Measurements from ENCODE around the gene HBP1.

Gene HBP1, protein sequence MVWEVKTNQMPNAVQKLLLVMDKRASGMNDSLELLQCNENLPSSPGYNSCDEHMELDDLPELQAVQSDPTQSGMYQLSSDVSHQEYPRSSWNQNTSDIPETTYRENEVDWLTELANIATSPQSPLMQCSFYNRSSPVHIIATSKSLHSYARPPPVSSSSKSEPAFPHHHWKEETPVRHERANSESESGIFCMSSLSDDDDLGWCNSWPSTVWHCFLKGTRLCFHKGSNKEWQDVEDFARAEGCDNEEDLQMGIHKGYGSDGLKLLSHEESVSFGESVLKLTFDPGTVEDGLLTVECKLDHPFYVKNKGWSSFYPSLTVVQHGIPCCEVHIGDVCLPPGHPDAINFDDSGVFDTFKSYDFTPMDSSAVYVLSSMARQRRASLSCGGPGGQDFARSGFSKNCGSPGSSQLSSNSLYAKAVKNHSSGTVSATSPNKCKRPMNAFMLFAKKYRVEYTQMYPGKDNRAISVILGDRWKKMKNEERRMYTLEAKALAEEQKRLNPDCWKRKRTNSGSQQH

DNA sequence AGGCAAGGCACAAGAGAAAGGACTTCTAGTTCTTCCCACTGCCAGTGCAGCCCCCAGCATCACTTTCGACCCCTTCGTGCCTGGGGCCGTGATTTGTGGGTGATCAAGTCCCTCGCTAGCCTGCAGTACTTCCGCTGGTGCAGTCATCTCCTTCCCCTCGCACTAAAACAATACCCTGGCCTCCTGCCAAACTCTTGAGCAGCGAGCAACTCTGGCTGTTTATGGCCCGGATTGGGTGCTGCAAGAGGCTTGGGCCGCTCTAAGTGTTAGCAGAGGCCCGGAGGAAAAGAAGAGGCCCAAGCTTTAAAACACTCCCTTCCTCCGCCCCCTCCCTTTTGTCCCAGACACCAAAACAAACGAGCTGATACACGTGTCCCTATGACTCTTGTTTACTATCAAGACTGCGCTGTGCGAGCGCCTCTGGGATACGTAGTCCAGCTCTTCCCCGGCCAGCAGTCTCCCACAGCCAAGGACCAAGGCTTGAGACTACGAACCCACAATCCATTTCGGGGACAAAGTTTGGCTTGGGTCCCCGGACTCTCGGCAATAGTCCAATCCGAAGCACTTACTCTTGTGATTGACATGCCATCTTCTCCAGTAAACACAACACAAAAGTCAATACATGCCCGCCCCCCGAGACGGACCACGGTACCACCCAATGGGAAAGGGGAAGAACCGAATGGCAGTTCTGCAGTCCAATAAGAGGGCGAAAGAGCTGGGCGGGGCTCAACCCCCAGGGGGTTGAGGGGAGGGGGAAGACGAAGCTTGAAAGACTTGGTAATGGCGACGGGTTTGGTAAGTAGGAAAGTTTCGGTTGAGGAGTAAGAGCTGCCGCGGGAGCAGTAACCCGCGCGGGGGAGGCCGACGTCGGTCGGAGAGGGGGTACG lies at the start of gene HBP1:
Gene HBP1, plus strand, starts transcription at position 771 of the 887 bp plus-strand sequence. CDS start 10,891 bp downstream, outside the sequence.
- DNase-seq (ENCODE audit: low read depth): peak; percentile 100
- peak within 1 kb of the TSS; percentile 68 for H3K4me3 ChIP-seq (ENCODE audit: control insufficient read depth, low read depth, low read length)
- TF ChIP-seq, protein P1, sequence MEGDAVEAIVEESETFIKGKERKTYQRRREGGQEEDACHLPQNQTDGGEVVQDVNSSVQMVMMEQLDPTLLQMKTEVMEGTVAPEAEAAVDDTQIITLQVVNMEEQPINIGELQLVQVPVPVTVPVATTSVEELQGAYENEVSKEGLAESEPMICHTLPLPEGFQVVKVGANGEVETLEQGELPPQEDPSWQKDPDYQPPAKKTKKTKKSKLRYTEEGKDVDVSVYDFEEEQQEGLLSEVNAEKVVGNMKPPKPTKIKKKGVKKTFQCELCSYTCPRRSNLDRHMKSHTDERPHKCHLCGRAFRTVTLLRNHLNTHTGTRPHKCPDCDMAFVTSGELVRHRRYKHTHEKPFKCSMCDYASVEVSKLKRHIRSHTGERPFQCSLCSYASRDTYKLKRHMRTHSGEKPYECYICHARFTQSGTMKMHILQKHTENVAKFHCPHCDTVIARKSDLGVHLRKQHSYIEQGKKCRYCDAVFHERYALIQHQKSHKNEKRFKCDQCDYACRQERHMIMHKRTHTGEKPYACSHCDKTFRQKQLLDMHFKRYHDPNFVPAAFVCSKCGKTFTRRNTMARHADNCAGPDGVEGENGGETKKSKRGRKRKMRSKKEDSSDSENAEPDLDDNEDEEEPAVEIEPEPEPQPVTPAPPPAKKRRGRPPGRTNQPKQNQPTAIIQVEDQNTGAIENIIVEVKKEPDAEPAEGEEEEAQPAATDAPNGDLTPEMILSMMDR (IDR thresholded peaks at IDR 0.05; ENCODE audit: control insufficient read depth, insufficient read depth, low read depth, low read length, missing control alignments): no peak

GRCh38 chr7:107119376-107120105 lies 49.3 kb upstream of the HBP1 start:
- no peak for DNase-seq (ENCODE audit: low read depth)
- H3K4me3 ChIP-seq (ENCODE audit: control insufficient read depth, low read depth, low read length): no peak overlapping the region
- TF ChIP-seq, protein P1 (IDR thresholded peaks at IDR 0.05; ENCODE audit: control insufficient read depth, insufficient read depth, low read depth, low read length, missing control alignments): no peak

GRCh38 chr7:107122486-107122911 lies 46.3 kb upstream of the HBP1 start:
- TF ChIP-seq, protein P1 (IDR thresholded peaks at IDR 0.05; ENCODE audit: control insufficient read depth, insufficient read depth, low read depth, low read length, missing control alignments): no peak
- DNase-seq (ENCODE audit: low read depth): no peak
- no peak overlapping the region for H3K4me3 ChIP-seq (ENCODE audit: control insufficient read depth, low read depth, low read length)

DNA sequence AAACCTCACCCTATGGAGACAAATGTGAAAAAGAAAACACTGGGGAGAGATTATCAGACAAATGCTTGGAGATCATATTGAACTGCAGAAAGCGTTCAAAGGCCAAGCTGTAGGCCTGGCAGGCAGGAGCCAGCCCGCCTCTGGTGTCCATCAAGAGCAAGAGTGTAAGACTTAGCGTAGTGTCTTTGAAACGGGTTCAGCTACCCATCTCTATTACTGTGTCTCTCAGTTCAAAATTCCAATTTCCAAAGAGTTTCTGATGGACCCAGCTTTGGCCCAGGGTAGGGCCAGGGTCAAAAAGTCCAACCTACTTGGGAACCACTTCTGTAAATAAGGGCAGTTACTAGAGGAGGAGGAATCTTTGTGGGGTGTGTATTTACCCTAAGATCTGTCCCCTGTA lies 45.4 kb upstream of the HBP1 start:
- no peak overlapping the region for H3K4me3 ChIP-seq (ENCODE audit: control insufficient read depth, low read depth, low read length)
- TF ChIP-seq, protein P1 (IDR thresholded peaks at IDR 0.05; ENCODE audit: control insufficient read depth, insufficient read depth, low read depth, low read length, missing control alignments): no peak
- DNase-seq (ENCODE audit: low read depth): no peak

DNA sequence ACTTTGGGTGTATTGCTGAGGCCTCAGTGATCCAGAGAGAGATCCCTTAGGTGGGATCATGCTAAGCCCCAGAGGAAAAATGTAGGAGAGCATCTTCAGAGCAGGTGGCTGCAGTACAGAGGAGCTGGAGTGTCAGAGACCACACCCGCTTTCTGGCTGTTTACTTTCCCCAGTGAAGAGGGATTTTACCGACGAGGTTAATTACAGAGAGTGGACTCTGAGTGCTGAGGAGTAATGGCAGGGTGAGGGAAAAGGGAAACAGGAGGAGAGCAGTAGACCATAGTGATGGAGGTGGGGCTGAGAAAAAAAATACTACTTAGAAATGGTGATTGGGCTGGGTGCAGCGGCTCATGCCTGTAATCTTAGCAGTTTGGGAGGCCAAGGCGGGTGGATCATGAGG lies 43.3 kb upstream of the HBP1 start:
- TF ChIP-seq, protein P1 (IDR thresholded peaks at IDR 0.05; ENCODE audit: control insufficient read depth, insufficient read depth, low read depth, low read length, missing control alignments): no peak
- no peak overlapping the region for H3K4me3 ChIP-seq (ENCODE audit: control insufficient read depth, low read depth, low read length)
- no peak for DNase-seq (ENCODE audit: low read depth)

GRCh38 chr7:107128217-107128616 lies 40.6 kb upstream of the HBP1 start:
- H3K4me3 ChIP-seq (ENCODE audit: control insufficient read depth, low read depth, low read length): no peak overlapping the region
- no peak for DNase-seq (ENCODE audit: low read depth)
- TF ChIP-seq, protein P1 (IDR thresholded peaks at IDR 0.05; ENCODE audit: control insufficient read depth, insufficient read depth, low read depth, low read length, missing control alignments): no peak

All from AG09309 (cell line).